B cell (primary cell): ENCODE data around the gene CCDC136. TPM values are rescaled to one million over a fixed set of nuclear protein-coding genes. Genes with fewer than 3 reads are reported as not detected.

Experiments used
- ATAC-seq: fragments of 200-7000 bp; cut with Tn5 transposase; one replicate; pipeline ENCODE4 v1.10.0; 2021; ENCODE audit warnings: low read depth, mild to moderate bottlenecking, moderate number of reproducible peaks, moderate library complexity
- CTCF ChIA-PET: fragments of 350-600 bp; sonication (Branson Sonifier 250); formaldehyde crosslinking; loops from one replicate; lab custom pipeline; 2021; ENCODE audit warnings: antibody characterized with exemption, inconsistent platforms; lab: Charles Lee
- POLR2A ChIA-PET: fragments of 350-600 bp; sonication (Branson Sonifier 250); formaldehyde crosslinking; loops from one replicate; lab custom pipeline; 2021; ENCODE audit warnings: antibody characterized with exemption; lab: Charles Lee
- DNase-seq: peaks from one replicate; pipeline ENCODE4 v3.0.0; 2013
- H2AFZ ChIP-seq: 2 replicates; pipeline ENCODE4 v1.6.1; 2012; ENCODE audit warnings: mild to moderate bottlenecking, low read depth, low read length; ENCODE audit not compliant: insufficient read depth, poor library complexity, severe bottlenecking
- H3K27ac ChIP-seq, 2 donors: 1 replicate in 1 of 2; 2 replicates in 1 of 2; pipeline ENCODE4 v1.5.1; 2012 to 2013; ENCODE audit warnings: low read length in 2 of 2, mild to moderate bottlenecking in 2 of 2, moderate library complexity in 1 of 2
- H3K27me3 ChIP-seq, 4 experiments: fragments of 200-600 bp in 1 of 4; sonication (generic) in 1 of 4; replicated peaks in 1 of 4; 1 replicate in 2 of 4; 2 replicates in 2 of 4; pipeline versions ENCODE4 v1.6.1 to v1.7.0; 2013 to 2016; ENCODE audit warnings: low read length in 3 of 4, mild to moderate bottlenecking in 2 of 4, mixed read lengths in 1 of 4, moderate library complexity in 1 of 4; ENCODE audit not compliant: insufficient read depth in 4 of 4, control insufficient read depth in 3 of 4; ENCODE audit errors: control extremely low read depth in 1 of 4
- H3K36me3 ChIP-seq, 2 experiments: replicated peaks in 1 of 2; 1 replicate in 1 of 2; 2 replicates in 1 of 2; pipeline versions ENCODE4 v1.6.1 to v1.7.1; 2013; ENCODE audit warnings: low read length in 1 of 2; ENCODE audit not compliant: insufficient read depth in 2 of 2, control insufficient read depth in 1 of 2; ENCODE audit errors: control extremely low read depth in 1 of 2, extremely low read depth in 1 of 2
- H3K4me1 ChIP-seq, 2 donors: fragments of 200-600 bp in 1 of 2; sonication (generic) in 1 of 2; 1 replicate in 1 of 2; 2 replicates in 1 of 2; pipeline versions ENCODE4 v1.5.1 to v1.6.1; 2013 to 2017; ENCODE audit warnings: low read length in 2 of 2; ENCODE audit not compliant: control insufficient read depth in 2 of 2, insufficient read depth in 2 of 2
- H3K4me2 ChIP-seq: replicated peaks from 2 replicates; pipeline ENCODE3; 2012; ENCODE audit warnings: mild to moderate bottlenecking, low read depth, low read length; ENCODE audit not compliant: poor library complexity, severe bottlenecking
- H3K4me3 ChIP-seq, 5 experiments: fragments of 200-600 bp in 1 of 5; sonication (generic) in 1 of 5; 1 replicate in 3 of 5; 2 replicates in 2 of 5; pipeline versions ENCODE4 v1.5.1 to v1.7.0; 2011 to 2016; ENCODE audit warnings: low read length in 4 of 5, mild to moderate bottlenecking in 4 of 5, low read depth in 2 of 5, control low read depth in 1 of 5, moderate library complexity in 1 of 5; ENCODE audit not compliant: insufficient read depth in 1 of 5; ENCODE audit errors: control extremely low read depth in 1 of 5, extremely low read depth in 1 of 5
- H3K79me2 ChIP-seq: fragments of 200-600 bp; sonication (generic); one replicate; pipeline ENCODE4 v1.6.0; 2016; ENCODE audit warnings: low read length; ENCODE audit not compliant: control insufficient read depth, insufficient read depth
- H3K9ac ChIP-seq: fragments of 200-600 bp; sonication (generic); 2 replicates; pipeline ENCODE4 v1.6.1; 2017; ENCODE audit warnings: mild to moderate bottlenecking, low read length, moderate library complexity
- H3K9me3 ChIP-seq, 3 donors: one replicate each; pipeline versions ENCODE4 v1.6.1 to v1.7.1; 2013; ENCODE audit warnings: low read length in 2 of 3; ENCODE audit not compliant: control insufficient read depth in 2 of 3, insufficient read depth in 1 of 3; ENCODE audit errors: control extremely low read depth in 1 of 3
- H4K20me1 ChIP-seq: 2 replicates; pipeline ENCODE4 v1.6.0; 2012; ENCODE audit warnings: mild to moderate bottlenecking, low read length; ENCODE audit not compliant: insufficient read depth, control insufficient read depth, poor library complexity, severe bottlenecking
- H3K27ac Mint-ChIP-seq: one replicate; pipeline ENCODE4 v1.8.0; 2021; ENCODE audit warnings: mixed read lengths
- H3K27me3 Mint-ChIP-seq: one replicate; pipeline ENCODE4 v1.8.0; 2021; ENCODE audit warnings: mixed read lengths
- H3K4me1 Mint-ChIP-seq: one replicate; pipeline ENCODE4 v1.8.0; 2021; ENCODE audit warnings: mixed read lengths
- H3K4me3 Mint-ChIP-seq: one replicate; pipeline ENCODE4 v1.8.0; 2021; ENCODE audit warnings: mixed read lengths
- H3K9me3 Mint-ChIP-seq: one replicate; pipeline ENCODE4 v1.8.0; 2022; ENCODE audit warnings: mixed read lengths; ENCODE audit not compliant: insufficient read depth
- CTCF ChIP-seq: fragments of 200-600 bp; IDR thresholded peaks from one replicate; pipeline ENCODE4 v1.8.0; 2022; ENCODE audit warnings: antibody characterized with exemption, mild to moderate bottlenecking
- EZH2 ChIP-seq: IDR thresholded peaks from 2 replicates; pipeline ENCODE4 v1.6.1; 2012; ENCODE audit warnings: borderline replicate concordance, low read depth, mild to moderate bottlenecking, moderate library complexity, low read length; ENCODE audit not compliant: insufficient read depth, poor library complexity, severe bottlenecking
- WGBS: methylation state at CpG from one replicate; pipeline ENCODE4 v1.1.5; 2013; ENCODE audit warnings: missing lambda C conversion rate; ENCODE audit not compliant: insufficient coverage; 5-methylcytosine and 5-hydroxymethylcytosine counted together
- intact Hi-C: fragments of 100-400 bp; cut with micrococcal nuclease; formaldehyde crosslinking; loops from one replicate; pipeline ENCODE4 v1.10.0; 2022
- polyA plus RNA-seq: library from polyadenylated mRNA; depleted of rRNA; stranded (reverse); fragments of >200 nt; gene quantifications from 2 replicates; pipeline ENCODE4 v1.2.3, GENCODE V29; 2012
- total RNA-seq, 2 donors: library from RNA; stranded (reverse); fragments of 120-200 nt in 1 of 2; gene quantifications; 1 replicate in 1 of 2; 2 replicates in 1 of 2; pipeline versions ENCODE4 v1.2.3 to v1.2.4, GENCODE V29; 2013 to 2022

Gene CCDC136
- total and polyA plus RNA-seq, 2 donors (not counting 1 experiment from before 2014, with no cell fraction given) = 2.2 to 13.9 TPM

- Histone ChIP-seq H3K4me3 (no peak overlapping the region), H3K9ac (no peak overlapping the region), H4K20me1 (no peaks in the 10 kb centered on the region), H3K27ac (no peak overlapping the region), H3K79me2 (no peaks in the 10 kb centered on the region), H3K4me2 (no peak overlapping the region), H3K27me3 (no peaks in the 10 kb centered on the region), H3K9me3 (no peaks in the 10 kb centered on the region), H3K4me1 (peaks cover 0 to 11% of the 10 kb centered on the region in 2 donors), H3K36me3 (no peaks in the 10 kb centered on the region), H2AFZ (no peak overlapping the region)
- no peaks in the 10 kb centered on the region for H3K9me3 Mint-ChIP-seq
- ATAC-seq (no peak), DNase-seq (no peak)
- no peak overlapping the region for H3K27ac Mint-ChIP-seq
- ChIA-PET CTCF (interaction anchor here (2.3 kb wide), 1 partner anchor 38 kb away, joined by 13 read pairs; no protein-coding TSS in a partner anchor), POLR2A (no interaction called here)
- peaks cover 4% of the 10 kb centered on the region for H3K4me1 Mint-ChIP-seq
- 94% methylated on average over 5 of the region's 5 CpGs for WGBS
- TF ChIP-seq CTCF (no peak), EZH2 (no peak)
- no peak overlapping the region for H3K4me3 Mint-ChIP-seq
- intact Hi-C loops = no loop called here
- H3K27me3 Mint-ChIP-seq = no peaks in the 10 kb centered on the region
These were observed 53.7 kb downstream of the CCDC136 start for GRCh38 chr7:128845475-128845874.

- no peak overlapping the region for H3K4me3 Mint-ChIP-seq
- H3K27me3 Mint-ChIP-seq = no peaks in the 10 kb centered on the region
- no peaks in the 10 kb centered on the region for H3K9me3 ChIP-seq
- no peaks in the 10 kb centered on the region for H3K36me3 ChIP-seq
- no peaks in the 10 kb centered on the region for H3K9me3 Mint-ChIP-seq
- ChIA-PET CTCF (interaction anchor here (2.3 kb wide), 1 partner anchor 37 kb away, joined by 13 read pairs; no protein-coding TSS in a partner anchor), POLR2A (no interaction called here)
- H3K4me1 Mint-ChIP-seq = peaks cover 4% of the 10 kb centered on the region
- H4K20me1 ChIP-seq = no peaks in the 10 kb centered on the region
- DNase-seq (no peak), ATAC-seq (no peak)
- no peak overlapping the region for H3K27ac ChIP-seq
- 95% methylated on average over 19 of the region's 19 CpGs for WGBS
- peaks cover 0 to 7% of the 10 kb centered on the region in 2 donors for H3K4me1 ChIP-seq
- no peak overlapping the region for H3K27ac Mint-ChIP-seq
- no peaks in the 10 kb centered on the region for H3K79me2 ChIP-seq
- no peak overlapping the region for H3K4me2 ChIP-seq
- TF ChIP-seq EZH2 (no peak), CTCF (no peak)
- intact Hi-C loops = no loop called here
- no peak overlapping the region for H2AFZ ChIP-seq
- H3K27me3 ChIP-seq = no peaks in the 10 kb centered on the region
- no peak overlapping the region for H3K9ac ChIP-seq
- H3K4me3 ChIP-seq = no peak overlapping the region
These were observed 54.2 kb downstream of the CCDC136 start for GRCh38 chr7:128845987-128846386.
